ENCODE data around the gene RANBP6.

The RANBP6 gene

GRCh38 chr9:6008169-6008979 is 7.0 kb downstream of the RANBP6 start:
- peak; percentile 88 to 98 (median 95) for DNase-seq
- intact Hi-C loops (cut with DNase I): loop anchor here (5.0 kb wide), 1 partner anchor 381 kb away; the partner anchor contains the start of gene RIC1

DNA sequence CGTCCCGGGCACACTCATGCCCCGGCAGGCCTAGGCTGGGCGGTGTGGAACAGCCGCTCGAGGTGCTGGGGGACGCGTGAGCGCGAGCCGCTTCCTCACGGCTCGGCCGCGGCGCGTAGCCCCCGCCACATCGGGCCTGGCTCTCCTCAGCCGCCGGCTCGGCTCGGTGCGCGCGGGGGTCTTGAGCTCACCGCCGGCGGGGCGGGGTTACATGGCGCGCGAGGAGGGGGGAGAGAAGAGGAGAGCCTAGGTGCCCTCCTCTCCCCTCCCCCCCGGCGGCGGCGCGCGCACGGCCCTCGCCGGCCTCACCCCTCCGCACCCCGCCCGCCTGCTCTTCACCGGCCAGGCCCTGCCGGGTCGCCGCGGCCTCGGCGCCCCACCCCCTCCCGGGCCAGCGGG is 7.7 kb downstream of the RANBP6 start:
- peak in 41 of 42 donors; percentile 40 to 92 (median 83) for DNase-seq
- intact Hi-C loops (cut with DNase I): loop anchor here (5.0 kb wide), 1 partner anchor 380 kb away; the partner anchor contains the start of gene RIC1

GRCh38 chr9:6007058-6007769 is 8.2 kb downstream of the RANBP6 start:
- intact Hi-C loops (cut with DNase I): loop anchor here (5.0 kb wide), 1 partner anchor 380 kb away; the partner anchor contains the start of gene RIC1
- peak; percentile 37 to 94 (median 82) for DNase-seq

- intact Hi-C loops (cut with DNase I): loop anchor here (5.0 kb wide), 1 partner anchor 379 kb away; the partner anchor contains the start of gene RIC1
Observed at GRCh38 chr9:6006749-6007057, 8.7 kb downstream of the RANBP6 start.

GRCh38 chr9:6000955-6001354 is 14.5 kb downstream of the RANBP6 start:
- DNase-seq: no peak
- intact Hi-C loops (cut with DNase I): no loop called here

More at GRCh38 chr9:6006749-6007057, 8.7 kb downstream of the RANBP6 start:
- DNase-seq: peak in 1 of 42 donors; percentile 79

GRCh38 chr9:5999443-6000101 is 15.9 kb downstream of the RANBP6 start:
- intact Hi-C loops (cut with DNase I): no loop called here
- DNase-seq: no peak

GRCh38 chr9:5994493-5994892 is 20.9 kb downstream of the RANBP6 start:
- intact Hi-C loops (cut with DNase I): no loop called here
- no peak for DNase-seq

- intact Hi-C loops (cut with DNase I): no loop called here
- DNase-seq: no peak
Observed at GRCh38 chr9:5988265-5988664, 27.2 kb downstream of the RANBP6 start.

GRCh38 chr9:5983042-5983441 is 32.4 kb downstream of the RANBP6 start:
- DNase-seq: no peak
- intact Hi-C loops (cut with DNase I): no loop called here

DNA sequence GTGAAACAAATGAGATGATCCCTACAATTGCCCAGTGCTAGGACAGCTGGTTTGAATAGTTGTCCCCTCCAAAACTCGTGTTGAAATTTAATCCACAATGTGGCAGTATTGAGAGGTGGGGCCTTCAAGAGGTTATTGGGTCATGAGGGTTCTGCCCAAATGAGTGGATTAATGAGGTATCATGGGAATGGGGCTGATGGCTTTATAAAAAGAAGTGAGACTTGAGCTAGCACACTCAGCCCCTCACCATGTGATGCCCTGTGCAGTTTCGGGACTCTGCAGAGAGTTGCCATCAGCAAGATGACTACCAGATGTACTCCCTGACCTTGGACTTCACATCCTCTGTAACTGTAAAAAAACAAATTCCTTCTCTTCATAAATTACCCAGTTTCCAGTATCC is 33.1 kb downstream of the RANBP6 start:
- no peak for DNase-seq
- intact Hi-C loops (cut with DNase I): no loop called here

DNA sequence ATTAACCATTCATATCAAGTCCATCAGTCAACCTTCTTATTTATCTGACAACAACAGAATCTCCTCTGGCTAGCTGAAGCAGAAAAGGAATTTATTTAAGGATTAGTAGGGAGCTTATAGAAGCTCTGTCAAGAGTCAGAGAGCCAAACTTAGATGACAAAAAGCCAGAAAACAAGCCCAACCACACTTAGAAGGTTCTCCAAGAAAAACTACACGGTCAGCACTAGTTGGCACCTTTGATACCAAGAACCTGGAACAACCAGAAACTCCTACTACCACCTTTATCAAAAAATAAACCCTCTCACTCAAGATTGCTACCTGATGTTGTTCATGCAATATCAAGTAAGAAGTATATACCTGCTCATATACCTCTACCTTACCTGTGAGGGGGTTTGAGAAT is 36.9 kb downstream of the RANBP6 start:
- intact Hi-C loops (cut with DNase I): no loop called here
- no peak for DNase-seq

GRCh38 chr9:5976674-5977397 is 38.6 kb downstream of the RANBP6 start:
- intact Hi-C loops (cut with DNase I): no loop called here
- no peak for DNase-seq

DNA sequence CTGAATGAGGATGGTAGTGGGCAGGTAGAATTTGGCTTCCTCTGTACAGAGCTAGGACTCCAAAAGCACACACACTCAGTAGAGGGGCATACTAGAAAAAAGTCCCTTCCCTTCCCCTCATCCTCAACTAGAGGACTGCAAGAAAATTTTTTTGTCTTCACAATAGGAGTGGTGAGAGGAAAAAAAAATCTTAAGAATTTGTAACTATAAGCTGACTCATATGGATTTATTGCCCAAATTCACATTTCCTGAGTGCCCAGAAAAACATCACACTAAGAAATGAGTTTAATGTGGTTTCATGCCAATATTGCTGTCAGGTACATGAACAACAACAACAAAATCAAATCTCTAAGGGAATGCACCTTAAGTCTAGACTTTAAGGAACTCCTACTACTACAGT is 43.7 kb downstream of the RANBP6 start:
- no peak for DNase-seq
- intact Hi-C loops (cut with DNase I): no loop called here
